ENCODE results near the gene LDLRAD4.

Gene LDLRAD4

GRCh38 chr18:13440277-13441248, 222.0 kb downstream of the LDLRAD4 start:
- DNase-seq, result no peak

GRCh38 chr18:13441736-13442135, 223.2 kb downstream of the LDLRAD4 start:
- no peak for DNase-seq

DNA sequence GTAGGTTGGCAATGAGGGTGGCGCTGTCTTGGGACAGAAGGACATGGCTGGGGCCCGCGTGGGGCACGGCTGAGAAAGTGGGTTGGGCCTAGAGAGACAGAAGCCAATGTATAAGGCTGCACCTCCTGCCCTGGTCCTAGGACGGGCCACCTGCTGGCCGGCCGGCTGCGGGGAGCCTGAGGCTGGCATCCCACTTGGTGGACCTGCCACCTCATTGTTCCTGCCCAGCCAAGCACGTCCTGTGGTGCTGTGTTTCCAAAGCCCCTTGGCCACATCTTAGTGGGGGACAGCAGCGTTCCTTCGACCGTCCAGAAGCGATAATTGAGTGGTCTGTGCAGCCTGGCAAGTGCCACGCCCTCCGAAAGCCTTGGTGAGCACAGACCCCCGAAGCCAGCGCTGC, 223.9 kb downstream of the LDLRAD4 start:
- no peak for DNase-seq

DNA sequence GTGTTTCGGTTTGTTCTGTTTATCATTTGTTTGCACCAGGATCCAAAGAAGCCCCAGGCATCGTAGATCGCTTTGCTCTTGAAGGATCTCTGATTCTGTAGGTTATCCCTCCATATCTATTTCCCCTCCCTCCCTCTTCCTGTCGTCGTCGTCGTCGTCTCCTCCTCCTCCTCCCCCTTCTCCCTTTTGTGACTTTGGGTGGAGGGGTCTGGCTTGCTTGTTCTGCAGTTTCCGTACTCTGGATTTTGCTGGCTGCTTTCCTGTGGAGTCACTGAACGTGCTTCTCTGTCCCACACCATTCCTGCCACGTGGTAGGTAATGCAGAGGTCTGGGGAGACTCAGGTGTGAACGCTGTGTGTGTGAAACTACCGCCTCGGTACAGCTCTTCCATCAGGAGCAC, 225.0 kb downstream of the LDLRAD4 start:
- DNase-seq, result no peak

DNA sequence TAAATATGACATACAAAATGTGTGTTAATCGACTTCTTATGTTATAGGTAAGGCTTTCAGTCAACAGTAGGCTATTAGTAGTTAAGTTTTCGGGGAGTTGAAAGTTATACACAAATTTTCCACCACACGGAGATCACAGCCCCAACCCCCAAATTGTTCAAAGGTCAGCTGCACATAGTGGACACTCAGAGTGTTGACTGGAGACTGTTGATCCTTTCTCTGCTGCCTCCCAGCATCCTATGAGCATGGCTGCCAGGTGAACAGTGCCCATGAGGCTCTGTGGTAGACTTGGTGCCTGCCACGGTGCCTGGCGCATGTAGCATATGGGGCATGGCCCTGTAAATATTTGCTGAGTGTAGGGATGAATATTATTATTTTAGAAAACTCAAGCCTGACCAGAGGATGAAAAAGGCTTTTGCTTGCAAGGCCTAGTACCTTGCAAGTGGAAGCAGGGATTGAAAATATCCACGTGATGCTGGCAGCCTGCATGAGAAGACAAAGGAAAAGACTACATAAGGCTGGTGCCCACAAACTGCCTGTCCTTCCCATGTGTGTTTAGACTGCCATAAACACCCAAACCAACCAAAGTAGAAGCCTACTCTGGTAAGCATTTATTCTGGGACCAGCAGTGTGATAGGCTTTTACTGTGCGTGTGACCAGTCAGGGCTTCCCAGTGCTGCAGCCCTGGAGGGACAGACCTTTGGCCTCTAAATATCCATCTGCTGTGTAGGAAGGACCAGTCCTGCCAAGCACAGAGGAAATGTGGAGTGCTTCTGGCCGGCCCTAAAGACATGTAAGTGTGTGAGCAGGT, 226.1 kb downstream of the LDLRAD4 start:
- no peak for DNase-seq

DNA sequence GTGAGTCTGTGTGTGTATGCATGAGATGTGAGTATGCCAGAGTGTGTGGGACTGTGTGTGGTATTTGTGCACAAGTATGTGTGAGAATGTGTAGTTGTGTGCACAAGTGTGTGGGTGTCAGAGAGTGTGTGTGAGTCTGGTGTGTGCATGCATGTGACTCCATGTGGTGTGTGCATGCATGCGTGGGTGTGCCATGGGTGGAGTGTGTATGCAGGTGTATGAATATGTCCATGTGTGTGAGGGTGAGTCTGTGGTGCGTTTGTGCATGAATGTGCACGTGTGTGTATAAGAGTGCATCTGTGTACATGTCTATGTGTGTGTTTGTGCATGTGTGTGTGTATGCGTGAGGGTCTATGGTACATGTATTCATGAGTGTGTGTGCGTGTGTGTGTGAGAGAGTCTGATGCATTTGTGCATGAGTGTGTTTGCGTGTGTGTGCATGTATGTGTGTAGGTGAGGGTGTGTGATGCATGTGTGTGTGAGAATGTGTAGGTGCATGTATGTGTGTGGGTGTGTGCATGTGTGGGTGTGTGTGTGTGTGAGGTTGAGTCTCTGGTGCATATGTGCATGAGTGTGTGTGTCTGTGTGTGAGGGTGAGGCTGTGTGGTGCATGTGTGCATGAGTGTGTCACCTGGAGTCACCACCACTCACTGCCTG, 226.8 kb downstream of the LDLRAD4 start:
- no peak for DNase-seq

DNA sequence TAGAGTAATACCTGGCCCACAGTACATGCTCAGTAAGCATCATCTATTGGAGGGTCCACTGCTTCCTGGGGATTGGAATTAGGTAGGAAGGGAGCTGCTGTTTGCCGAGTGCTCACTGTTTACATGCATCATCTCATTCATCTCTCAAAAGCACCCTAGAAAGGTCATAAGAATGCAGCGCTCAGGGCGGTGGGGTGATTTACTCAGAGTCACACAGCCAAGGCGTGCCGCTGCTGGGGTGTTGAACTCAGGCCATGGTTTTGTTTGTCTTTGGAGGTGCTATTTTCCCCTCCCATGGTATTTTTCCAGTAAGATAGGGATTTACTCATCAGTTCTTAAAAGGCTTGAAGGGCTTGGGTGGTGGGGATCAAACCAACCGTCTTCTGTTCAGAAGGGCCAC, 227.5 kb downstream of the LDLRAD4 start:
- no peak for DNase-seq

DNA sequence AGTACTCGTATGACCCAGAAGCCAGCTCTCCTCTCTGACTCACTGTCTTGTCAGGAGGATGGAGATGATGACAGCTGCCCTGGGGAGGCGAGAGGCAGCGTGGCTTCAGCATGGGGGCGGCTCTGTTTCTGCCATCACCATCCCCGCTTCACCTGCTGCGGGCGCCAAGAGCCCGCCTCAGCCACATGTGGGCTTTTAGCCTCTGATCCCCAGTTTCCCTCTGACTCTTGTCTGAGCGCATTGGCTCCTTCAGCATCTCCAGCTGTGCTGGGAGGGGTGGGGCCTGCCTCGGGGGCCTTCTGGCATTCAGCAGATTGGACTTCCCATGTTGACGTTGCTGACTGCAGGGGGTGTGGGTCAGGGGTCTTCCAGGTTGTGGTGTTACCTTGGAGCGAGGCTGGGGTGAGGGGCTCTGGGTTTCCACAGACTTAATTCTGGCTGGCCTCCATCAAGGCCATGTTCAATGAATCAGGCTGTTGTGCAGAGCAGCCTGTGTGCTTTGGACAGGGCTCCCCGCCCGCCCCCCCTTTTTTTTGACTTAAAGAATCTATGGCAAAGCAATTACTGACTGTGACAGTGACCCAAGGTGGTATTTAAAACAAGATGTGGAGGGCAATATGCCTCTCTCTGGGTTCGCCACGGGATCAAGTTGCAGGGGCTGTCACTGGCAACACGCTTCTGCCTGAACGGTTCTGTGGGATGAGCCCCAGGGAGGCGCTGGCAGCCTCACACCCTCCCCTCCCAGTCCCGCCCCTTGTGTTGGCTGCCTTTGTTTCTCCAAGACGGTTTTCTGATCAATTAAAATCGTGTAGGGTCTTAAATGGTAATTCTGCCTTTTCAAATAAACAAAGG, 228.3 kb downstream of the LDLRAD4 start:
- DNase-seq, result no peak

GRCh38 chr18:13447621-13448334, 229.2 kb downstream of the LDLRAD4 start:
- DNase-seq, result peak in 12 of 56 donors; percentile 15 to 58 (median 35)

DNA sequence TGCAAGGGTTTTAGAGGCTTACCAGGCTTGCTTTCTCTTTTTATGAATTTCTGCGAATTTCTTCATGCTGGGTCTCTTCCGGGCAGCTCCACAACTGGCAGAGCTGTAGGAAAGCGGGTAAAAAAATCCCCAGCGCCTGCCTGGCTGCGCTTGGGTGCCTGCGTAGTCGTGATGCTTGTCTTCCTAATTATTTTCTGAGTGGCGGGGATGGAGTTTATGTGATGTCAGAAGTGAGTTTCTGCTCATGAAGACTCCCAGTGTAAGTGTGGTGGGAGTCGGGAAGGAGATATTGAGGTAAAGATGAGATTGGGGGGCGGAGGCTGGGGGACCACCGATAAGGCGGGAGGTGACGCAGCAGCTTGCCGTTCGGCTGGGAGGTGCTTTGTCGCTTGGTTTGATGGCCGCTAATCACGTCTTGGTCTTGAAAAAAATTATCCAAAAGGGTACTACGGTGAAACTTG, 229.8 kb downstream of the LDLRAD4 start:
- DNase-seq, result no peak

DNA sequence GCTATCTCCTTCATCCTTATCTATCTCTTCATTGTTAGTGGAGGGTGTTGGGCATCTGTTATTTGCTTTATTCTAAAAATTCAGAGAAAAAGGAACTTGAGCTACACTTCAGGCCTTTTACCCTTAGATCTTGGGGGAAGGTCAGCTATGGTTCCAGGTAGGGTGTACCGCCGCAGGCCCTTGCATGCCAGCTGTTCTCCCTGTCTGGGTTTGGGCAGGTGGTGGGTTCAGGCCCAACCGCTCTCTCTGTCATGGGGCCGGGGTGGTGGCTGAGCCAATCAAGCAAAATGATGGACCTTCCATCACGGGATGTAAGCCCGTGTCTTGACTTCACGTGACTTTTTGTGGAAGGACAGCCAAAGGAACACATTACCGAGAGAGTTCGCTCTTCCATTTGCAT, 231.1 kb downstream of the LDLRAD4 start:
- DNase-seq, result no peak

- DNase-seq, result no peak
Measured at GRCh38 chr18:13450289-13451212, 232.0 kb downstream of the LDLRAD4 start.

- DNase-seq, result no peak
Measured at GRCh38 chr18:13451213-13451540, 232.6 kb downstream of the LDLRAD4 start.

DNA sequence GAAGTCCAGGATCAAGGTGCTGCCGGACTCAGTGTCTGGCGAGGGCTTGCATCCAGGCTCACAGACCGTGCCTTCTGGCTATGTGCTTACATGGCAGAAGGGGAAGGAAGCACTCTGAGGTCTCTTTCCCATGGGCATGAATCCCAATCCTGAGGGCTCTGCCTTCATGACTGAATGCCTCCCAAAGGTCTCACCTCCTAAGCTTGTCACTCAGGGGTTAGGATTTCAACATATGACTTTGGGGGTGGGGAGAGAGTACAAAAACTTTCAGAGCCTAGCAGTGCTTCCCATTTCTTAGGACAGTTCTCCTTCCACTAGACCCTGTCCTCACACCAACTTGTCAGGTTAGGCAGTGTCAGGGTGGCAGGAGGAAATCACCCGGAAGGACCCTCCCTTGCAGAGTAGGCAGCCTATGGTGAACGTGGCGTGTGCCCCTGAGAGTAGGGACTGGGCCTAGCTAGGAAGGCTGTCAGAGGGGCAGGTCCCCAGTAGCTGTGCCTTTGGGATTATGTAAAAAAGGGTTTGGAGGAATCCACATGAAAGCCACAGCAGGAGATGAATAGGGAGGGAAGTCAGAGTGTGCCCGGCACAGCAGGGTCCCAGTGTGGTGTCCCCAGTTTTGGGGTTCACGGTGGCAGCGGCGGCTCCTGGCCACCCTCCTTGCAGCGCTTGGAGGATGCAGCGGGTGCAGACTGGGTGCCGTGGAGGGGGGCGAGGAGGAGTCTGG, 233.3 kb downstream of the LDLRAD4 start:
- no peak for DNase-seq

GRCh38 chr18:13452388-13452811, 233.8 kb downstream of the LDLRAD4 start:
- DNase-seq, result no peak

DNA sequence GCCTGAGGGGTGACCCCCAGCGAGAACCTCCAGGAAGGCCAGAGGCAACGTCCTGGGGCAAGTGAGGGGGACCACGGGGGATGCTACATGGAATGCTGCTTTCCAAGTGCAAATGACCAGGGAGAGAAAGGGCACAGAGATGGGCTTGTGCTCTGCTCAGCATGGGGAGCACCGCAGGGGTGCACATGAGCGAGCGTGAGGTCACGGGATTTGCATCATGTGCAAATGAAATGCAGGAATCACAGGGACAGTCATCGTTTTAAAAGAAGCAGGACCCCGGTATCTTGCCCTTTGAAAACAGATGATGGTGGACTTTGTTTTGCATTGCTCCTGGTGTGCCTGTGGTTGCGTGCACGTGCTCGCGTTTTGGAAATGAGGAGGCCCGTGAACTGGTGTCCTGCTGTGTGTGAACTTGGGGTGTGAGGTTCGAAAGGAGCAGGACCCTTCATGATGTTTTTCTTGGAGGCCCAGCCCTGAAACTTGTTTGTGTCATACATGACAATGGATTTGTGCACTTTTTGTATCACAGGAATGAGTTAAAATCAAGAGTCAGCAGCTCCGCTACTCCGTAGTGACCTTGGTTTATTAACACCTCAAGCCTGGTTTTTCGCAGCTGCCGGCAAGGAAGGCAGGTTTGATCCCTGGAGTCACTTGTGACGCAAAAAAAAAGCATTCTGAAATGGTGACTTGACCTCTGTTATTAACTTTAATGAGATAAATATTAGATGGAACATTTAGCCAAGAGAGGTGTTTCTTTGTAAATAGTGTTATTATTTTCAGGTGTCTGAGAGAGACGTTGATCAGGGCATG, 234.5 kb downstream of the LDLRAD4 start:
- DNase-seq, result no peak

- peak in 18 of 56 donors; percentile 19 to 52 (median 34) for DNase-seq
Measured at GRCh38 chr18:13453714-13454113, 235.2 kb downstream of the LDLRAD4 start.

Measured in nucleus accumbens (tissue), 56 donors.